Activated T-helper 17 cell treated with anti-CD3 and anti-CD28 coated beads, Interleukin-2, amount 50 U/mL, for 72 hours (primary cell): ENCODE measurements around the gene RAB6B. TPM values are rescaled to one million over a fixed set of nuclear protein-coding genes. Genes with fewer than 3 reads are reported as not detected.

Source experiments
- ATAC-seq: fragments of 150-1000 bp; cut with Tn5 transposase; replicated peaks from 2 replicates; pipeline ENCODE4 v1.10.0; 2021; ENCODE audit warnings: mild to moderate bottlenecking, moderate library complexity
- H3K27ac Mint-ChIP-seq: one replicate; pipeline ENCODE4 v1.8.0; 2022; ENCODE audit warnings: mixed read lengths
- H3K27me3 Mint-ChIP-seq: one replicate; pipeline ENCODE4 v1.8.0; 2022; ENCODE audit warnings: mixed read lengths
- H3K36me3 Mint-ChIP-seq: one replicate; pipeline ENCODE4 v1.8.0; 2022; ENCODE audit warnings: low read depth, mild to moderate bottlenecking, mixed read lengths
- H3K4me1 Mint-ChIP-seq: one replicate; pipeline ENCODE4 v1.8.0; 2022; ENCODE audit warnings: mixed read lengths
- H3K4me3 Mint-ChIP-seq: one replicate; pipeline ENCODE4 v1.8.0; 2022; ENCODE audit warnings: mild to moderate bottlenecking, mixed read lengths
- H3K9me3 Mint-ChIP-seq: one replicate; pipeline ENCODE4 v1.8.0; 2022; ENCODE audit warnings: mixed read lengths
- total RNA-seq, 2 donors: library from RNA; stranded (reverse); gene quantifications; one replicate each; pipeline ENCODE4 v1.2.3, GENCODE V29; 2022

RAB6B gene
- total RNA-seq, 2 donors from 2014 or later: 0.19 to 3.1 TPM

GRCh38 chr3:133827684-133828083, 68.0 kb downstream of the RAB6B start:
- Mint-ChIP-seq H3K27me3 (no peaks in the 10 kb centered on the region), H3K4me1 (no peaks in the 10 kb centered on the region), H3K9me3 (no peaks in the 10 kb centered on the region), H3K27ac (no peak overlapping the region), H3K4me3 (no peak overlapping the region), H3K36me3 (peaks cover 34% of the 10 kb centered on the region)
- no peak for ATAC-seq

GRCh38 chr3:133827136-133827535, 68.5 kb downstream of the RAB6B start:
- Mint-ChIP-seq H3K36me3 (peaks cover 39% of the 10 kb centered on the region), H3K4me1 (no peaks in the 10 kb centered on the region), H3K4me3 (no peak overlapping the region), H3K27me3 (no peaks in the 10 kb centered on the region), H3K9me3 (no peaks in the 10 kb centered on the region), H3K27ac (no peak overlapping the region)
- no peak for ATAC-seq

- Mint-ChIP-seq H3K36me3 (peaks cover 49% of the 10 kb centered on the region), H3K9me3 (no peaks in the 10 kb centered on the region), H3K4me1 (no peaks in the 10 kb centered on the region), H3K27me3 (no peaks in the 10 kb centered on the region), H3K27ac (no peak overlapping the region), H3K4me3 (no peak overlapping the region)
- ATAC-seq: no peak
Measured at GRCh38 chr3:133825969-133826727, 69.5 kb downstream of the RAB6B start.

- H3K9me3 Mint-ChIP-seq: no peaks in the 10 kb centered on the region
- H3K4me3 Mint-ChIP-seq: no peak overlapping the region
- H3K27ac Mint-ChIP-seq: no peak overlapping the region
- no peak for ATAC-seq
- no peaks in the 10 kb centered on the region for H3K27me3 Mint-ChIP-seq
- H3K36me3 Mint-ChIP-seq: peaks cover 60% of the 10 kb centered on the region
- H3K4me1 Mint-ChIP-seq: no peaks in the 10 kb centered on the region
Measured at GRCh38 chr3:133824961-133825485, 70.7 kb downstream of the RAB6B start.

- no peaks in the 10 kb centered on the region for H3K9me3 Mint-ChIP-seq
- no peak for ATAC-seq
- H3K27me3 Mint-ChIP-seq: no peaks in the 10 kb centered on the region
- H3K27ac Mint-ChIP-seq: no peak overlapping the region
- no peaks in the 10 kb centered on the region for H3K4me1 Mint-ChIP-seq
- peaks cover 90% of the 10 kb centered on the region for H3K36me3 Mint-ChIP-seq
- H3K4me3 Mint-ChIP-seq: no peak overlapping the region
Measured at GRCh38 chr3:133821767-133822638, 73.7 kb downstream of the RAB6B start.

GRCh38 chr3:133820889-133821675, 74.6 kb downstream of the RAB6B start:
- no peaks in the 10 kb centered on the region for H3K27me3 Mint-ChIP-seq
- H3K4me1 Mint-ChIP-seq: no peaks in the 10 kb centered on the region
- no peak overlapping the region for H3K27ac Mint-ChIP-seq
- H3K4me3 Mint-ChIP-seq: no peak overlapping the region
- peaks cover 93% of the 10 kb centered on the region for H3K36me3 Mint-ChIP-seq
- no peaks in the 10 kb centered on the region for H3K9me3 Mint-ChIP-seq
- no peak for ATAC-seq

- no peaks in the 10 kb centered on the region for H3K27me3 Mint-ChIP-seq
- no peak overlapping the region for H3K27ac Mint-ChIP-seq
- H3K4me1 Mint-ChIP-seq: no peaks in the 10 kb centered on the region
- ATAC-seq: no peak
- no peak overlapping the region for H3K4me3 Mint-ChIP-seq
- H3K9me3 Mint-ChIP-seq: no peaks in the 10 kb centered on the region
- H3K36me3 Mint-ChIP-seq: peaks cover 100% of the 10 kb centered on the region
Measured at GRCh38 chr3:133820129-133820528, 75.6 kb downstream of the RAB6B start.

- no peaks in the 10 kb centered on the region for H3K9me3 Mint-ChIP-seq
- no peak for ATAC-seq
- H3K27me3 Mint-ChIP-seq: no peaks in the 10 kb centered on the region
Measured at GRCh38 chr3:133815386-133815785, 80.3 kb downstream of the RAB6B start.

GRCh38 chr3:133812872-133813271, 82.8 kb downstream of the RAB6B start:
- H3K27ac Mint-ChIP-seq: peak overlapping the region; percentile 80
- H3K4me3 Mint-ChIP-seq: no peak overlapping the region
- peaks cover 16% of the 10 kb centered on the region for H3K4me1 Mint-ChIP-seq
- peaks cover 99% of the 10 kb centered on the region for H3K36me3 Mint-ChIP-seq
- ATAC-seq: no peak
- no peaks in the 10 kb centered on the region for H3K9me3 Mint-ChIP-seq
- H3K27me3 Mint-ChIP-seq: no peaks in the 10 kb centered on the region

More at GRCh38 chr3:133815386-133815785, 80.3 kb downstream of the RAB6B start:
- Mint-ChIP-seq H3K4me1 (peaks cover 10% of the 10 kb centered on the region), H3K27ac (no peak overlapping the region), H3K36me3 (peaks cover 100% of the 10 kb centered on the region), H3K4me3 (no peak overlapping the region)

- Mint-ChIP-seq H3K27me3 (no peaks in the 10 kb centered on the region), H3K36me3 (peaks cover 50% of the 10 kb centered on the region), H3K27ac (peak within 1 kb of the TSS; percentile 88), H3K4me3 (peak within 1 kb of the TSS; percentile 78), H3K9me3 (no peaks in the 10 kb centered on the region), H3K4me1 (peaks cover 11% of the 10 kb centered on the region)
- peak; percentile 99 for ATAC-seq
Measured at GRCh38 chr3:133805702-133806475, 89.8 kb downstream of the RAB6B start, which contains the start of gene SRPRB. Gene SRPRB, plus strand, starts transcription at chr3:133805815. Its CDS starts 34 bp downstream, at chr3:133805849.

- Mint-ChIP-seq H3K4me3 (peak overlapping the region; percentile 78), H3K9me3 (no peaks in the 10 kb centered on the region), H3K27me3 (no peaks in the 10 kb centered on the region), H3K36me3 (peaks cover 45% of the 10 kb centered on the region), H3K4me1 (peaks cover 11% of the 10 kb centered on the region), H3K27ac (peak overlapping the region; percentile 88)
- no peak for ATAC-seq
Measured at GRCh38 chr3:133805384-133805701, 90.3 kb downstream of the RAB6B start.

- ATAC-seq: no peak
- Mint-ChIP-seq H3K9me3 (no peaks in the 10 kb centered on the region), H3K4me3 (peak overlapping the region; percentile 78), H3K4me1 (peaks cover 11% of the 10 kb centered on the region), H3K36me3 (peaks cover 40% of the 10 kb centered on the region), H3K27ac (peak overlapping the region; percentile 88), H3K27me3 (no peaks in the 10 kb centered on the region)
Measured at GRCh38 chr3:133804896-133805295, 90.8 kb downstream of the RAB6B start.

GRCh38 chr3:133803469-133803868, 92.2 kb downstream of the RAB6B start:
- H3K27me3 Mint-ChIP-seq: no peaks in the 10 kb centered on the region
- peaks cover 11% of the 10 kb centered on the region for H3K4me1 Mint-ChIP-seq
- no peak overlapping the region for H3K4me3 Mint-ChIP-seq
- H3K27ac Mint-ChIP-seq: no peak overlapping the region
- H3K36me3 Mint-ChIP-seq: peaks cover 27% of the 10 kb centered on the region
- ATAC-seq: no peak
- no peaks in the 10 kb centered on the region for H3K9me3 Mint-ChIP-seq
